ENCODE measurements around the gene POC5. TPM values are rescaled to one million over a fixed set of nuclear protein-coding genes. Genes with fewer than 3 reads are reported as not detected.
A peak's percentile ranks its signal among the peaks of the same experiment; 100 is the strongest.

Gene POC5
- total and polyA plus RNA-seq, 2 experiments from 2014 or later, result 4.6 to 19.2 TPM

DNA sequence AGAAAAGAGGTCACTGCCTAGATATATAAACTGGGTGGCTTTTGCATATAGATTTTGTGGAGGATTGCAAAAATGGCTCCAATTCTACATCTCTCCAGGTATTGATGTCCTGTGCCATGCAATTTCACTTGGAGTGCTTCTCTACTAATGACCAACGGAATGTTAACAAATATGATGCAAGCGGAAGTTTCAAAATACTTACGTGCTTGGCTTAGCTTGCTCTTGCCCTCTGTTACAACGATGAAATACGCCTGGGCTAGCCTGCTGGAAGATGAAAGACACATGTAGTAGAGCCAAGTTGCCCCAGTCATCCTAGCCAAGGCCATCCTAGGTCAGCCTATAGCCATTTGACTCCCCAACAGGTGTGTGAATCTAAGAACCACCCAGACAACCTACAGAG lies 3.6 kb upstream of the POC5 start:
- Histone ChIP-seq H4K20me1 (ENCODE audit: insufficient read depth, poor library complexity, severe bottlenecking) (no peaks in the 10 kb centered on the region), H3K4me1 (ENCODE audit: insufficient read depth) (peaks cover 6% of the 10 kb centered on the region), H3K9me2 (replicated peaks; ENCODE audit: insufficient read depth) (no peaks in the 10 kb centered on the region), H3K4me2 (no peak overlapping the region), H3K27me3 (no peaks in the 10 kb centered on the region), H2AFZ (no peak overlapping the region), H3K36me3 (replicated peaks; ENCODE audit: insufficient read depth, low read depth) (no peaks in the 10 kb centered on the region), H3K27ac (no peak overlapping the region), H3K4me3 (no peak overlapping the region), H3K9me3 (ENCODE audit: low read depth) (no peaks in the 10 kb centered on the region), H3K79me2 (peaks cover 6% of the 10 kb centered on the region)
- no peak for DNase-seq (ENCODE audit: low spot score)
- TF ChIP-seq, protein P1, sequence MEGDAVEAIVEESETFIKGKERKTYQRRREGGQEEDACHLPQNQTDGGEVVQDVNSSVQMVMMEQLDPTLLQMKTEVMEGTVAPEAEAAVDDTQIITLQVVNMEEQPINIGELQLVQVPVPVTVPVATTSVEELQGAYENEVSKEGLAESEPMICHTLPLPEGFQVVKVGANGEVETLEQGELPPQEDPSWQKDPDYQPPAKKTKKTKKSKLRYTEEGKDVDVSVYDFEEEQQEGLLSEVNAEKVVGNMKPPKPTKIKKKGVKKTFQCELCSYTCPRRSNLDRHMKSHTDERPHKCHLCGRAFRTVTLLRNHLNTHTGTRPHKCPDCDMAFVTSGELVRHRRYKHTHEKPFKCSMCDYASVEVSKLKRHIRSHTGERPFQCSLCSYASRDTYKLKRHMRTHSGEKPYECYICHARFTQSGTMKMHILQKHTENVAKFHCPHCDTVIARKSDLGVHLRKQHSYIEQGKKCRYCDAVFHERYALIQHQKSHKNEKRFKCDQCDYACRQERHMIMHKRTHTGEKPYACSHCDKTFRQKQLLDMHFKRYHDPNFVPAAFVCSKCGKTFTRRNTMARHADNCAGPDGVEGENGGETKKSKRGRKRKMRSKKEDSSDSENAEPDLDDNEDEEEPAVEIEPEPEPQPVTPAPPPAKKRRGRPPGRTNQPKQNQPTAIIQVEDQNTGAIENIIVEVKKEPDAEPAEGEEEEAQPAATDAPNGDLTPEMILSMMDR (IDR thresholded peaks at IDR 0.05; ENCODE audit: poor library complexity), result no peak
- TF ChIP-seq EZH2phosphoT487 (IDR thresholded peaks at IDR 0.05; ENCODE audit: low read depth, severe bottlenecking, unreplicated experiment), result no peak
- no peak for TF ChIP-seq EZH2 (IDR thresholded peaks at IDR 0.05; ENCODE audit: borderline replicate concordance)
- 75% methylated on average over 5 of the region's 5 CpGs for WGBS (ENCODE audit: low lambda C conversion rate, missing lambda C conversion rate)

DNA sequence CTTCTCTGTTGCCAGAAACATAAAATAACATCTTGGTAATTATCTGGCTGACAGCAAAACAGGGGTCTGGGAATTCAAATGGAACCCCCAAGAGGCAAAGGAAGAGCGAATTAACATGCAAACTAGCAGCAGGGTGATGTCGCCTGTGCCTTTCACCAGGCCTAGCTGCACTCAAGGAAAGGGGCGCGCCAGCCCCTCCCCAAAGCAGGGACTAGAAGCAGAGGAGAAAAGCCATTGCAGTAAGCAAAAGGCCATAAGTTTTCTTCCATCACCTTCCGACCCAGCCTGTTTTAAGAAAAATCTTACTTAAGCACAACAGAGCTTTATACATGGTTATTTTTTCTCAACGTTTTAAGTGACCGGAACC lies 539 bp downstream of the POC5 start:
- Histone ChIP-seq H3K79me2 (peaks cover 39% of the 10 kb centered on the region), H3K9me3 (ENCODE audit: low read depth) (no peaks in the 10 kb centered on the region), H3K4me3 (peak overlapping the region; percentile 57), H3K27me3 (no peaks in the 10 kb centered on the region), H3K27ac (peak overlapping the region; percentile 84), H3K36me3 (replicated peaks; ENCODE audit: insufficient read depth, low read depth) (no peaks in the 10 kb centered on the region), H2AFZ (peak overlapping the region; percentile 53), H3K4me1 (ENCODE audit: insufficient read depth) (peaks cover 8% of the 10 kb centered on the region), H3K9me2 (replicated peaks; ENCODE audit: insufficient read depth) (no peaks in the 10 kb centered on the region), H4K20me1 (ENCODE audit: insufficient read depth, poor library complexity, severe bottlenecking) (no peaks in the 10 kb centered on the region), H3K4me2 (peak overlapping the region; percentile 88)
- no peak for DNase-seq (ENCODE audit: low spot score)
- 1% methylated on average over 7 of the region's 7 CpGs for WGBS (ENCODE audit: low lambda C conversion rate, missing lambda C conversion rate)
- TF ChIP-seq EZH2phosphoT487 (IDR thresholded peaks at IDR 0.05; ENCODE audit: low read depth, severe bottlenecking, unreplicated experiment), result no peak
- TF ChIP-seq EZH2 (IDR thresholded peaks at IDR 0.05; ENCODE audit: borderline replicate concordance), result no peak

DNA sequence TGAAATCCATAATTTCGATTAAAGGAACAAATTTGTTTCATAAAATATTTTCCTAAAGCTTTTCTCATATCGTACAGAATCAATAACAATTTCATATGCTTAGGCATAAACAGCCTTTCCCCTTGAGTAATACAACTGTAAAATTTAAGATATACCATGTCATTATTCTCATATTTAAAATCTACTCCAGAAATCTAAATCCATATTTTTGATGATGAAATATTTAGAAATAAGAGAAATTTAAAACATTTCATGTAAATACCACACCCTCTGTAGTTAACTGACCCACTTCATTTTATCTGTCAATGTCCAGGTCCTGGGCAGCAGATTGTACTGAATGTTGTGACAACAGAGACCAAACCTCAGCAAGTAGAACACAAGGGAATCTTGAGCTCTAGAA lies 5.1 kb downstream of the POC5 start:
- DNase-seq (ENCODE audit: low spot score), result no peak
- TF ChIP-seq, protein P1 (IDR thresholded peaks at IDR 0.05; ENCODE audit: poor library complexity), result no peak
- TF ChIP-seq EZH2 (IDR thresholded peaks at IDR 0.05; ENCODE audit: borderline replicate concordance) (no peak), EZH2phosphoT487 (IDR thresholded peaks at IDR 0.05; ENCODE audit: low read depth, severe bottlenecking, unreplicated experiment) (no peak)
- no peaks in the 10 kb centered on the region for H3K9me2 ChIP-seq (replicated peaks; ENCODE audit: insufficient read depth)
- H4K20me1 ChIP-seq (ENCODE audit: insufficient read depth, poor library complexity, severe bottlenecking), result no peaks in the 10 kb centered on the region
- H3K4me3 ChIP-seq, result no peak overlapping the region
- peaks cover 8% of the 10 kb centered on the region for H3K4me1 ChIP-seq (ENCODE audit: insufficient read depth)
- no peak overlapping the region for H3K4me2 ChIP-seq
- 90% methylated on average over 2 of the region's 2 CpGs for WGBS (ENCODE audit: low lambda C conversion rate, missing lambda C conversion rate)
- no peak overlapping the region for H3K27ac ChIP-seq
- no peaks in the 10 kb centered on the region for H3K27me3 ChIP-seq
- no peaks in the 10 kb centered on the region for H3K36me3 ChIP-seq (replicated peaks; ENCODE audit: insufficient read depth, low read depth)
- peaks cover 39% of the 10 kb centered on the region for H3K79me2 ChIP-seq
- H3K9me3 ChIP-seq (ENCODE audit: low read depth), result no peaks in the 10 kb centered on the region
- H2AFZ ChIP-seq, result no peak overlapping the region

DNA sequence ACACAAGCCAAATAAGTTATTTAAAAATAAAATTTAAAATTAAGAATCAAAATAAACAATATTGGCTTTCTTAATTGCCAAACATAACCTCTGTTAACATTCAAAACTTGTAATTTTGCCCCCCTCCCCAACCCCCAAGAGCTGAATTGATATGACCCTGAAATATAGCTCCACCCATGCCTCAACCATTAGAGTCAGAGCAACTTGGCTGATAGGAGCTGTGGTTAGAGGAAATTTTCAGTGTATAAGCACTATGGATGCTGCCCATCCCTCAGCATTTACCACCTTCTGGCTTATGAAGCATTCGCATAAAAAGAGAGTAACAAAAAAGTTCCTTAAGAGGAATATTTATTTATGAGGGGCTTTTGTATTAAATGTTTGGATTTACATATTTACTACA lies 6.1 kb downstream of the POC5 start:
- Histone ChIP-seq H4K20me1 (ENCODE audit: insufficient read depth, poor library complexity, severe bottlenecking) (no peaks in the 10 kb centered on the region), H3K27me3 (no peaks in the 10 kb centered on the region), H3K36me3 (replicated peaks; ENCODE audit: insufficient read depth, low read depth) (no peaks in the 10 kb centered on the region), H3K9me3 (ENCODE audit: low read depth) (no peaks in the 10 kb centered on the region), H3K4me1 (ENCODE audit: insufficient read depth) (peaks cover 5% of the 10 kb centered on the region), H2AFZ (no peak overlapping the region), H3K4me2 (no peak overlapping the region), H3K9me2 (replicated peaks; ENCODE audit: insufficient read depth) (no peaks in the 10 kb centered on the region), H3K79me2 (peaks cover 36% of the 10 kb centered on the region), H3K4me3 (no peak overlapping the region), H3K27ac (no peak overlapping the region)
- no peak for DNase-seq (ENCODE audit: low spot score)
- TF ChIP-seq EZH2 (IDR thresholded peaks at IDR 0.05; ENCODE audit: borderline replicate concordance) (no peak), EZH2phosphoT487 (IDR thresholded peaks at IDR 0.05; ENCODE audit: low read depth, severe bottlenecking, unreplicated experiment) (no peak)
- TF ChIP-seq, protein P1 (IDR thresholded peaks at IDR 0.05; ENCODE audit: poor library complexity), result no peak
- WGBS (ENCODE audit: low lambda C conversion rate, missing lambda C conversion rate), result 100% methylated on average over 1 of the region's 1 CpG

Data from hepatocyte (in vitro differentiated cells).